Esophagus squamous epithelium (tissue), 5 donors: Measurements from ENCODE around the gene MEFV. TPM values are rescaled to one million over a fixed set of nuclear protein-coding genes. Genes with fewer than 3 reads are reported as not detected.

Experiments
- DNase-seq: peaks from one replicate; lab custom pipeline; 2025; lab: John Stamatoyannopoulos, UW
- H3K27ac ChIP-seq, 4 donors: fragments of 200-600 bp; sonication (generic); one replicate each; pipeline ENCODE4 v1.5.1; 2016 to 2019; ENCODE audit warnings: mild to moderate bottlenecking in 1 of 4
- H3K27me3 ChIP-seq, 4 donors: fragments of 200-600 bp; sonication (generic); 1 replicate in 3 of 4; 2 replicates in 1 of 4; pipeline versions ENCODE4 v1.5.1 to v1.6.0; 2017 to 2021; ENCODE audit warnings: antibody characterized with exemption in 1 of 4
- H3K36me3 ChIP-seq, 3 donors: fragments of 200-600 bp; sonication (generic); one replicate each; pipeline ENCODE4 v1.5.1; 2016 to 2019
- H3K4me1 ChIP-seq, 3 donors: fragments of 200-600 bp; sonication (generic); one replicate each; pipeline ENCODE4 v1.5.1; 2017 to 2019
- H3K4me3 ChIP-seq, 4 donors: fragments of 200-600 bp; sonication (generic); 1 replicate in 3 of 4; 2 replicates in 1 of 4; pipeline ENCODE4 v1.5.1; 2016 to 2019; ENCODE audit warnings: mild to moderate bottlenecking in 2 of 4, moderate library complexity in 1 of 4
- H3K9me3 ChIP-seq, 3 donors: fragments of 200-600 bp; sonication (generic); one replicate each; pipeline ENCODE4 v1.5.1; 2016 to 2019
- CTCF ChIP-seq, 6 experiments: fragments of 450-650 bp in 4 of 6; fragments of 200-600 bp in 2 of 6; sonication (generic) in 2 of 6; IDR thresholded peaks; one replicate each; pipeline ENCODE4 v1.5.1; 2016 to 2019; ENCODE audit warnings: antibody characterized with exemption in 6 of 6, mild to moderate bottlenecking in 4 of 6, moderate library complexity in 4 of 6
- POLR2A ChIP-seq, 4 donors: fragments of 450-650 bp; IDR thresholded peaks; one replicate each; pipeline ENCODE4 v1.6.1; 2017; ENCODE audit warnings: antibody characterized with exemption in 4 of 4, mild to moderate bottlenecking in 4 of 4, moderate library complexity in 3 of 4
- WGBS, 2 donors: methylation state at CpG; one replicate each; pipeline ENCODE4 v1.1.5; 2018; 5-methylcytosine and 5-hydroxymethylcytosine counted together
- intact Hi-C: fragments of 100-400 bp; cut with DNase I; formaldehyde crosslinking; loops from one replicate; pipeline ENCODE4 v1.15.0; 2022
- total RNA-seq, 4 donors: library from RNA; depleted of rRNA; stranded (reverse); fragments of >200 nt; gene quantifications; one replicate each; pipeline ENCODE4 v1.1.0, GENCODE V29; 2016
- donor health status: DM: yes; HTN: yes; CAD: no.

The MEFV gene
- 1 to 10 TPM in 3 of 4 donors, under 1 TPM in 1; 0.38 to 2.8 (median 1.5) TPM for total RNA-seq

GRCh38 chr16:3256146-3256865, at the start of gene MEFV:
TSS of gene MEFV (minus strand) at chr16:3256633. CDS start at chr16:3256587, 46 bp downstream.
- H3K27ac ChIP-seq: peak within 1 kb of the TSS in 1 of 4 donors; percentile 44
- no peaks in the 10 kb centered on the region for H3K4me1 ChIP-seq
- H3K9me3 ChIP-seq: no peaks in the 10 kb centered on the region
- no peak for TF ChIP-seq CTCF (IDR thresholded peaks at IDR 0.05)
- no peak for TF ChIP-seq POLR2A (IDR thresholded peaks at IDR 0.05)
- intact Hi-C loops: no loop called here
- H3K4me3 ChIP-seq: peak within 1 kb of the TSS in 1 of 4 donors; percentile 39
- 34 to 63% methylated on average over 5 to 6 of the region's 14 CpGs for WGBS, 2 donors
- no peaks in the 10 kb centered on the region for H3K36me3 ChIP-seq
- H3K27me3 ChIP-seq: peaks cover 0 to 30% (median 0%) of the 10 kb centered on the region in 4 donors
- DNase-seq: no peak

GRCh38 chr16:3306078-3306477, 49.6 kb upstream of the MEFV start:
- Histone ChIP-seq H3K36me3 (peaks cover 7 to 67% (median 8%) of the 10 kb centered on the region in 3 donors), H3K27me3 (no peaks in the 10 kb centered on the region), H3K9me3 (peaks cover 0 to 94% (median 50%) of the 10 kb centered on the region in 3 donors), H3K4me1 (peaks cover 0 to 30% (median 3%) of the 10 kb centered on the region in 3 donors), H3K27ac (peak overlapping the region; percentile 88 to 94 (median 92)), H3K4me3 (peak overlapping the region; percentile 62 to 87 (median 70))
- whole genome bisulfite sequencing, 2 donors: 59 to 68% methylated on average over 11 of the region's 11 CpGs
- intact Hi-C loops: no loop called here
- DNase-seq: no peak
- TF ChIP-seq CTCF (IDR thresholded peaks at IDR 0.05) (no peak), POLR2A (IDR thresholded peaks at IDR 0.05) (no peak)

GRCh38 chr16:3305109-3306068, 49.0 kb upstream of the MEFV start, which contains the start of the genes TIGD7 and ZNF75A:
TSS of gene TIGD7 (minus strand) at chr16:3305430. CDS start at chr16:3300614, 4,816 bp downstream.
TSS of gene ZNF75A (plus strand) at chr16:3305497. CDS start at chr16:3308429, 2,932 bp downstream.
- H3K36me3 ChIP-seq: peaks cover 7 to 70% (median 8%) of the 10 kb centered on the region in 3 donors
- peak; percentile 35 for DNase-seq
- H3K9me3 ChIP-seq: peaks cover 0 to 94% (median 51%) of the 10 kb centered on the region in 3 donors
- intact Hi-C loops: no loop called here
- H3K4me3 ChIP-seq: peak within 1 kb of the TSS; percentile 62 to 87 (median 70)
- TF ChIP-seq POLR2A (IDR thresholded peaks at IDR 0.05) (peak in 2 of 4 donors; percentile 69 to 79), CTCF (IDR thresholded peaks at IDR 0.05) (peak in 3 of 6 experiments; percentile 20 to 30 (median 30))
- peak within 1 kb of the TSS; percentile 88 to 94 (median 92) for H3K27ac ChIP-seq
- no peaks in the 10 kb centered on the region for H3K27me3 ChIP-seq
- H3K4me1 ChIP-seq: peaks cover 0 to 30% (median 3%) of the 10 kb centered on the region in 3 donors
- 3 to 7% methylated on average over 7 to 10 of the region's 103 CpGs for WGBS, 2 donors

GRCh38 chr16:3304370-3304769, 47.9 kb upstream of the MEFV start:
- peaks cover 7 to 70% (median 8%) of the 10 kb centered on the region in 3 donors for H3K36me3 ChIP-seq

More at GRCh38 chr16:3304370-3304769, 47.9 kb upstream of the MEFV start:
- peak overlapping the region; percentile 62 to 87 (median 70) for H3K4me3 ChIP-seq
- TF ChIP-seq POLR2A (IDR thresholded peaks at IDR 0.05) (no peak), CTCF (IDR thresholded peaks at IDR 0.05) (no peak)
- no peak overlapping the region for H3K27ac ChIP-seq
- DNase-seq: no peak
- peaks cover 0 to 94% (median 46%) of the 10 kb centered on the region in 3 donors for H3K9me3 ChIP-seq
- peaks cover 0 to 30% (median 3%) of the 10 kb centered on the region in 3 donors for H3K4me1 ChIP-seq
- H3K27me3 ChIP-seq: no peaks in the 10 kb centered on the region
- 62 to 77% methylated on average over 4 of the region's 4 CpGs for WGBS, 2 donors
- intact Hi-C loops: no loop called here
